HepG2 (cell line): ENCODE data around the gene KAZN. TPM values are rescaled to one million over a fixed set of nuclear protein-coding genes. Genes with fewer than 3 reads are reported as not detected.

Source experiments
- CCDC6 ChIP-seq: sonication (generic); formaldehyde crosslinking; IDR thresholded peaks from 2 replicates; pipeline ENCODE4 v1.8.1; 2022; ENCODE audit warnings: mild to moderate bottlenecking, missing genetic modification reagents, moderate library complexity
- ELF3 ChIP-seq: IDR thresholded peaks from 2 replicates; pipeline ENCODE4 v1.6.1; 2016; ENCODE audit warnings: missing genetic modification reagents, missing compliant biosample characterization
- FOXO1 ChIP-seq: sonication (generic); formaldehyde crosslinking; IDR thresholded peaks from 2 replicates; pipeline ENCODE4 v1.4.0; 2020; ENCODE audit warnings: missing genetic modification reagents
- GTF2F1 ChIP-seq: fragments of 150-350 bp; IDR thresholded peaks from 2 replicates; pipeline ENCODE4 v1.6.1; 2014; ENCODE audit warnings: low read length
- KLF15 ChIP-seq: sonication (generic); formaldehyde crosslinking; IDR thresholded peaks from 2 replicates; pipeline ENCODE4 v1.8.1; 2023; ENCODE audit warnings: borderline replicate concordance, mild to moderate bottlenecking, inconsistent platforms, missing genetic modification reagents, mixed read lengths
- MLX ChIP-seq: IDR thresholded peaks from 2 replicates; pipeline ENCODE4 v1.6.1; 2016
- NPAS2 ChIP-seq: sonication (generic); formaldehyde crosslinking; IDR thresholded peaks from 2 replicates; pipeline ENCODE4 v1.8.0; 2022; ENCODE audit warnings: mild to moderate bottlenecking, missing genetic modification reagents, borderline replicate concordance
- RARG ChIP-seq: sonication (generic); formaldehyde crosslinking; IDR thresholded peaks from 2 replicates; pipeline ENCODE4 v1.4.0; 2020; ENCODE audit warnings: low read depth, mild to moderate bottlenecking, missing genetic modification reagents
- REST ChIP-seq, 2 experiments: IDR thresholded peaks; 2 replicates each; pipeline ENCODE4 v1.6.1; 2011 to 2012; ENCODE audit warnings: low read length in 2 of 2, borderline replicate concordance in 1 of 2, low read depth in 1 of 2, mild to moderate bottlenecking in 1 of 2, moderate library complexity in 1 of 2
- STAG1 ChIP-seq: sonication (generic); formaldehyde crosslinking; IDR thresholded peaks from 2 replicates; pipeline ENCODE4 v1.4.0; 2020; ENCODE audit warnings: missing genetic modification reagents
- TGIF2 ChIP-seq: IDR thresholded peaks from 2 replicates; pipeline ENCODE4 v1.6.1; 2016; ENCODE audit warnings: control low read depth, missing compliant biosample characterization
- THAP11 ChIP-seq: IDR thresholded peaks from 2 replicates; pipeline ENCODE4 v1.6.1; 2016; ENCODE audit warnings: missing biosample characterization, missing genetic modification reagents
- XRCC5 ChIP-seq: fragments of 200-400 bp; formaldehyde crosslinking; optimal IDR thresholded peaks from 2 replicates; pipeline ENCODE3; 2017; ENCODE audit warnings: mild to moderate bottlenecking, low read length
- ZBTB2 ChIP-seq: sonication (generic); formaldehyde crosslinking; IDR thresholded peaks from 2 replicates; pipeline ENCODE4 v1.8.0; 2022; ENCODE audit warnings: low read depth, missing genetic modification reagents
- ZBTB7B ChIP-seq: sonication (generic); formaldehyde crosslinking; IDR thresholded peaks from 2 replicates; pipeline ENCODE4 v1.4.0; 2020; ENCODE audit warnings: missing genetic modification reagents
- ZFP1 ChIP-seq: IDR thresholded peaks from 2 replicates; pipeline ENCODE4 v1.6.1; 2016
- ZNF10 ChIP-seq: sonication (generic); formaldehyde crosslinking; IDR thresholded peaks from 2 replicates; pipeline ENCODE4 v1.4.0; 2020; ENCODE audit warnings: mild to moderate bottlenecking, low read depth, missing genetic modification reagents, borderline replicate concordance
- ZNF20 ChIP-seq: sonication (generic); formaldehyde crosslinking; IDR thresholded peaks from 2 replicates; pipeline ENCODE4 v1.4.0; 2020; ENCODE audit warnings: mild to moderate bottlenecking, moderate library complexity, missing genetic modification reagents
- ZNF224 ChIP-seq: sonication (generic); formaldehyde crosslinking; IDR thresholded peaks from 2 replicates; pipeline ENCODE4 v1.5.0; 2020; ENCODE audit warnings: mild to moderate bottlenecking, missing genetic modification reagents
- ZNF572 ChIP-seq: sonication (generic); formaldehyde crosslinking; IDR thresholded peaks from 2 replicates; pipeline ENCODE4 v1.5.1; 2020; ENCODE audit warnings: mild to moderate bottlenecking, missing genetic modification reagents
- ZNF639 ChIP-seq: conservative IDR thresholded peaks from 2 replicates; pipeline ENCODE4 v1.6.1; 2018; ENCODE audit warnings: missing genetic modification reagents
- ZNF709 ChIP-seq: sonication (generic); formaldehyde crosslinking; IDR thresholded peaks from 2 replicates; pipeline ENCODE4 v1.5.0; 2020; ENCODE audit warnings: mild to moderate bottlenecking, missing genetic modification reagents
- ZNF784 ChIP-seq: sonication (generic); formaldehyde crosslinking; IDR thresholded peaks from 2 replicates; pipeline ENCODE4 v1.5.1; 2020; ENCODE audit warnings: missing genetic modification reagents, mild to moderate bottlenecking, borderline replicate concordance
- ZZZ3 ChIP-seq: sonication (generic); formaldehyde crosslinking; IDR thresholded peaks from 2 replicates; pipeline ENCODE4 v1.4.0; 2020; ENCODE audit warnings: missing genetic modification reagents, mild to moderate bottlenecking, borderline replicate concordance
- polyA plus RNA-seq, 8 experiments: library from polyadenylated mRNA; depleted of rRNA in 3 of 8; stranded (reverse) in 7 of 8; unstranded in 1 of 8; fragments of >200 nt; fragmentation: Illumina TruSeq in 4 of 8; extraction: Trizol in 4 of 8; gene quantifications; 2 replicates each; pipeline versions ENCODE4 v1.2.1 to v1.2.3, GENCODE V29; 2011 to 2016; ENCODE audit warnings: low read depth in 4 of 8, missing spikeins in 1 of 8, mixed read lengths in 1 of 8; ENCODE audit not compliant: insufficient read depth in 1 of 8
- total RNA-seq, 5 experiments: library from RNA; depleted of rRNA; stranded (reverse); fragments of >200 nt; fragmentation: Illumina TruSeq; extraction: Trizol; gene quantifications; 2 replicates each; pipeline ENCODE4 v1.2.3, GENCODE V29; 2016; ENCODE audit warnings: low read depth in 1 of 5

Gene KAZN
- total and polyA plus RNA-seq, 2 of the 13 experiments (the other 11 are each of a cell fraction or from before 2014, with no cell fraction given) = 10.4 to 13.5 TPM

GRCh38 chr1:15153184-15153841 lies 554.8 kb downstream of the KAZN start, which contains the start of gene TMEM51 (continued):
- TF ChIP-seq REST (IDR thresholded peaks at IDR 0.05; ENCODE audit: borderline replicate concordance in 1 of 2, low read depth in 1 of 2, low read length in 2 of 2) (no peak), ELF3 (peak; percentile 12; the same call in 1 of the 2 replicates), ZNF639 (CRISPR knock-in tag) (no peak), ZNF784 (CRISPR knock-in tag) (no peak), RARG (CRISPR knock-in tag) (no peak), ZNF709 (CRISPR knock-in tag) (peak; percentile 46; the same call in 1 of the 2 replicates), ZNF10 (no peak), NPAS2 (CRISPR knock-in tag) (no peak), XRCC5 (peak; percentile 20), ZNF572 (CRISPR knock-in tag) (peak; percentile 36; the same call in 1 of the 2 replicates), ZNF224 (no peak), CCDC6 (CRISPR knock-in tag) (0 out of 2 replicates have a peak, but pooled peaks have one; percentile 14), ZFP1 (CRISPR knock-in tag) (no peak), MLX (CRISPR knock-in tag) (no peak), THAP11 (CRISPR knock-in tag) (0 out of 2 replicates have a peak, but pooled peaks have one; percentile 23), GTF2F1 (no peak), ZBTB2 (peak; percentile 27; the same call in 1 of the 2 replicates), ZNF20 (CRISPR knock-in tag) (no peak), KLF15 (no peak), TGIF2 (CRISPR knock-in tag) (no peak), STAG1 (CRISPR knock-in tag) (no peak), ZZZ3 (no peak), ZBTB7B (CRISPR knock-in tag) (0 out of 2 replicates have a peak, but pooled peaks have one; percentile 24), FOXO1 (CRISPR knock-in tag) (no peak)
